Measurements from ENCODE around the gene WNK2.

WNK2 gene

DNA sequence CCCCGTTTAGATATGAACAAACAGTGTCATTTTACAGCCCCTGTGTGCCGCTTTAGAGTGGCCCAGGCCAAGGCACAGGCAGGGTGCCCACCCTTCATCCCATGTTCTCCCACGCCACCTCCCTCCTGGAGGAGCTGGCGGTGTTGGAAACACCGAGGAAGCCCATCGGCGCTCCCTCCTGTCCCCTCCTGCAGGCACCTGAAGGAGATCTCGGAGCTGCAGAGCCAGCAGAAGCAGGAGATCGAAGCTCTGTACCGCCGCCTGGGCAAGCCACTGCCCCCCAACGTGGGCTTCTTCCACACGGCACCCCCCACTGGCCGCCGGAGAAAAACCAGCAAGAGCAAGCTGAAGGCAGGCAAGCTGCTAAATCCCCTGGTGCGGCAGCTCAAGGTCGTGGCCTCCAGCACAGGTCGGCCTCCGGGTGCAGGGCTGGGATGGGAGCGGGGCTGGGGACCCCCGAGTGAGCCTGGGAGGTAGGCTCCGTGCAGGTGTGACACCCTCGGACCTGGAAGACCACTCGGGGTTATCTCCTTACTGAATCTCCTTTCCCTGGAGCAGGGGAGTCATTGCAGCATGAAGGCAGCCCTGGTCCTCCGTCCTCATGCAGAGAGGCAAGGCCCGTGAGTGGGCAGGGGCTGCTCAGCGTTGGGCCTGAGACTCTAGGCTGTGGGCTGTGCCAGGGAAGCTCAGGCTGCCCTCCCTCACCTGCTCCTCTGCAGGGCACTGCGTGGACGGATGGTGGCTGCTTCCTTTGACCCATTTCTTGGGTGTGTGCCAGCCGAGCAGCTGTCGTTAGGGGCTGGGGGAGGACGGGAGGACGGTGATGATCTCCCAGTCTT, 113.9 kb downstream of the WNK2 start:
- no peak for DNase-seq

DNA sequence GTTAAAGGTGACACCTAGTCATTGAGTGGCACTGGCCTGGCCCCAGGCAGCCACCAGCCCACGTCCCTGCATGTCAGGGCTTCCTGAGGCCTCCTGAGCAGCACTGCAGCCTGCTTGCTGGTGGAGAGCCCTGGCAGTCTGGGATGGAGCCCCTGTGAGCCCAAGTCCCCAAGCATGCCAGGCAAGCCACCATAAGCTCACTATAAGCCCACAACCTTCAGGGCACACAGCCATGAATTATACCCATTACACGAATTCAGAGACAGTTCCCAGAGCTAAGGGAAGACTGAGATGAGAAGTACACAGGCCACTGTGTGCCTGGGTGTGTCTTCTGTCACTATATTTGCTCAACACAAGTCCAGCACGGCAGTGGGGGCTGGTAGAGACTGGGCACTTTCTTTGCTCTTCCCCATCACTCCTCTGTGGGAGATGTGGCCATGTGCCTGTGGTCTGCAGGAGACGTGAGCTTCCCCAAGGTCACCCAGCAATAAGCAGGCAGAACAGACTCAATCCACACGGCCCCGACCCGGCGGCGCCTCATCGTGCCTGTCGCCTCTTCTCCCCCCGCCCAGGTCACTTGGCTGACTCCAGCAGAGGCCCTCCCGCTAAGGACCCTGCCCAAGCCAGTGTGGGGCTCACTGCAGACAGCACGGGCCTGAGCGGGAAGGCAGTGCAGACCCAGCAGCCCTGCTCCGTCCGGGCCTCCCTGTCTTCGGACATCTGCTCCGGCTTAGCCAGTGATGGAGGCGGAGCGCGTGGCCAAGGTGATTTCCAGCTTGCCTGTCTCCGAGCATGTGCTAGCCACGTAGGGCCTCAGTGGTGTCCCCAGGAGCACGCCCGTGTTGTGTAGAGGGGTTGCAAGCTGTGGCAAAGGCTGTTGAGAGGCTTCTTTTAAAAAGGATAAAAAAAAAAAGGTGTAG, 114.8 kb downstream of the WNK2 start:
- no peak for DNase-seq

DNA sequence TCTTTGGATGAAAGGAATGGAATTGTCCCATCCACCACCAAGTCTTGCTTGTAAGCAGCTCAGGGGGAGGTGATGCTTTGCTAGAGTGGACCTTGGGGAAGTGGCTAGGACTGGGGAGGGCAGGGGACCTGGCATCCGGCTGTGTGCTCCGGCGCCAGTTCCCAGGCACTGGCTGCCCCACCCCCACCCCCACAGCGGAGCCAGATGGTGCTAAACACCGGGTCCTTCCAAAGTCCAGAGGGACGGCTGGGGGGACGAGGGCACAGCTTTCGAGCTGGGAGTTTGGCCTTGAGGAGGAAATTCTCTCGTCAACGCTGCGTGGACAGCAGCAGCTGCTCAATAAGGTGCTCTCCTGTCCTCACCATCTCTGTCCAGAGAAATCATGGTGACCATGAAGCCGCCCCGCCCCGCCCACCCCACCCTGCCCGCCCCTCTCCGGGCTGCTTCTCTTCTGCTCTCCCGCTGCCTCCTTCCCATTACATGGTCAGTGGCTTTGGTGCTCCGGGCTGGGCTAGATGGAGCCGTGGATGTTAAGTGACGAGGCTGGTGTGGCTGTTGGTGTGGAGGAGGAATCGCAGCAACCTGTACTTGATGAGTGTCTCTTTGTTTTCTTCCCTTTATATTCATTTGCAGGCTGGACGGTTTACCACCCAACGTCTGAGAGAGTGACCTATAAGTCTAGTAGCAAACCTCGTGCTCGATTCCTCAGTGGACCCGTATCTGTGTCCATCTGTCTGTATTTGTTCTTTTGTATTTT, 115.7 kb downstream of the WNK2 start:
- DNase-seq: no peak

GRCh38 chr9:93300175-93300572, 116.2 kb downstream of the WNK2 start:
- DNase-seq: no peak

DNA sequence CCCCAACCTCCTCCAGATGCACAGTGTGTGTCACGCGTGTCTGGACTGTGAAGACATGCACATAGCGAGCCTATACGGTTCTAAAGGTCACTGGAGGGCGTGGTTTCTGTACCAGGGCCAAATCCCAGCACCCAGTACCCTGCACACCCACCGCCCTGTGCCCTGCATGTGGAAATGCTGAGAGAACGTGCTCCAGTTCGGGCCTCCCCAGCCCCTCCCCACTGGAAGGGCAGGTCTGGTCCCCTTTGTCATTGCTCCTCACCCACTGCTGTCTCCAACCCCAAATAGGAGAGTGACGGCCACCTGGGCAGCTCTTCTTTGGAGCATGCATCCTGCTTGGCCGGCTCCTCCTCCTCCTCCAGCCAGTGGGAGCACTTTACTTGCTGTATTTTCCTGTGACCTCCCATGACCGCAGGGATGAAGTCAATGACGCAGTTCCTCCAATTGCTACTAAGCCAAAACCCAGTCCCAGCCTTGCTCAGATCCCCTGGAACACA, 116.7 kb downstream of the WNK2 start:
- DNase-seq: no peak

GRCh38 chr9:93301291-93301811, 117.4 kb downstream of the WNK2 start:
- DNase-seq: no peak

DNA sequence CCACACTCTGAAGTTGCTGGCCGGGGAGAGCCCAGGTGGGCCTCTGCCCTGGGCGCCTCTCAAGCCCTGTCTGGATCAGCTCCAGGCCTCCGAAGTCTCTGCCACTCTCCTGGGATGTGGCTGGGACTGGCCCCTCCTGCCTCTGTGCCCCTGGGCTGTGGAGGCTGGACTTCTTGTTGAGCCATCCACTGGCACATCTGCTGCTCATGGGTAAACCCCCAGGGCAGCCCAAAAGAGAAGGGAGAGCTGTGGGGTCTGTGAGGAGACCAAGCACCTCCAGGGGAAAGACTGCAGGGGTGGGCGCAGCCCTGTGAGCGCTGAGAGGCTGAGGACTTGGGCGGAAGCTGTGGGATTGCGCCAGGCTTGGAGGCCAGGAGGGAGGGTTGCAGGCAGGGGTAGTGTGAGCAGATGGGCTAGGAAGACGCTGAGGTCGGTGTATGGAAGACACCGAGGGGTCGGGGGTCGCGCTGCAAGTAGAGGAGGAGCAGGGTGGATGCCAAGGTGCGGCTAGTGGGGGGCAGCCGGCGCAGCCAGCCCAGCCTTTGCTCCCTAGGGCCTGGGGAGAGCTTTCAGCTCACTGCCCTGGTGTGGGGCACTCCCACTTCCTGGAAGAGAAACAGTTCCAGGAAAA, 118.1 kb downstream of the WNK2 start:
- no peak for DNase-seq

GRCh38 chr9:93302586-93303257, 118.8 kb downstream of the WNK2 start:
- peak; percentile 70 for DNase-seq

GRCh38 chr9:93303258-93303771, 119.4 kb downstream of the WNK2 start:
- DNase-seq: no peak

DNA sequence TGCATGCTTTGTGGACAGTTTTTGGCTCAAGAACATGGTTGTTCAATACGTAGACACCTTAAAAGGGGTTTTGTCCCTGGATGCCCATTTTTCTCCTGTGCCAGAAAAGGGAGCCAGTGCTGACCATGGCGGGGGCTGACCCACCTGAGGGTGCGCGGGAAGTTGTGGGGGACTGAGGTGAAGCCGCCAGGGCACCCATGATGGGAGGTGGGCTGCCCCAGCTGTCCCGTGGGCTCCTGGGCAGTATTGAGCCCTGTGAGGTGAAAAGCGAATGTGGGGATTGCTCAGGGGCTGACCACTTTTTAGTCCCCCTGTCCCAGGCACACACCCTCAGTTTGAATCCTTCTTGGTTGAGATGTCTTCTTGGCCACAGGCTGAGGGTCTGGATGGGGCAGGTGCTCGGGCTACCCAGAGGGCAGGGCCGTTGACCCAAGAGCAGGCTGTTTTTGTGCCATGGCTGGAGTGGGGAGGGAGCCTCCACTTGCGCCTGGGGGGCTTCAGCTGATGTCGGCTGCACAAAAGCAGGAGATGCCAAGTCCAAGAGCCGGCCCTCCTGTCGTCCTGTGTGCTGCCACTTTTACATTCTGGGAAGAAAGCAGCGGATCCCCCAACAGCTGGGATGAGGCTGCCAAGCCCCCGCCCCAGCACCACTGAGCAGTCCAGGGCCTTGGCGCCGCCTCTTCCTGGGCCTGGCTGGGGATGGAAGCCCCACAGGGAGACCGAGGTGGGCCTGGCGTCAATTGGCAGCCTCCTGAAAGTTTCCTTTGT, 120.1 kb downstream of the WNK2 start:
- no peak for DNase-seq

GRCh38 chr9:93304574-93305496, 120.9 kb downstream of the WNK2 start:
- DNase-seq: peak; percentile 13

DNA sequence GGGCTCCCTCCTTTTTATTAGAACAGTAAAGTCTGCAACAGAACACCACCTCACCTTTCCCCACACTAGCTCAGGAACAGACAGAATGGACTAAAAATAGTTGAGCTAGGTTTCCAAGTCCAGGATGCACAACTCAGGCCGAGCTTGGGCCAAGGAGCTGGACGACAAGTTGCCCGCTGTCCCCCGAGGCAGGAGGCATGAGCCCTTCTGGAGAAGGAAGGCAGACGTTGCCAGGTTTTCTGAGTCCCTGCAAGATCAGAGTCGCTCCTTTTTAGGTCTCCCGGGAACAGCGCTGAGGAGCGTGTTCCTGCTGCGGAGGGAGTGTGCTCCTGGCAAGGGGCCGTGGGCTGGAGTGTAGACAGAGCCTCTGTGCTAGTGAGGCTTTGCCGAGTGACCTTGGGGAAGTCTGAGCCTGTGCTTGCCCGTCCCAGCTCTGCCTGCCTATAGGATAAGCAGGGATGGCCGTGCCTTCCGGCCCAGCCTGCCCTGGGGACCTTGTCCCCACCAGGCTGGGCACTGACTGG, 121.6 kb downstream of the WNK2 start:
- DNase-seq: no peak

- DNase-seq: no peak
Observed at GRCh38 chr9:93306081-93306480, 122.1 kb downstream of the WNK2 start.

DNA sequence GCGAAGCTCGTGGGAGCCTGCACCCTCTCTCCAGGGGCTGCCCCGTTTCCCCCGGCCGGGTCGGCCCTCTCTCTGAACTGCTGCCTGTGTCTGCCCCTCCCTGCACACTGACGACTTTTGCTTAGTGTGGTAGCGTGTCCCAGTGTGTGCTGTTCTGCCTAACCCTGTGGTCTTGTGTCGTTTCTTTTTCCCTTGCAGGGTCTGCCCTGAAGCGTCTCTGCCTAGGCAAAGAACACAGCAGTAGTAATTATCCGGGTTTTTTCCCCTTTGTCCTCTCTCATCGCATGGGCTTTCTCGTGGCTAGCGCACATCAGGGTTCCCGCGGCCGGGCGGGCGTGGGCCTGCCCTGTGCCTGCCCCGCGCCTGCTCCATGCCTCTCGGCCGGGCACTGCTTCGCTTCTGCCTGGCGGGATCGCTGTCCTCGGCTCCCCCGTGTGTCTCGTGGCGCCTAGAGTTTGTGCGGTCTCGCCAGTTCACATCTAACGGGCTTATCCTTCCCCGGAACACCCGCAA, 122.7 kb downstream of the WNK2 start:
- DNase-seq: no peak

DNA sequence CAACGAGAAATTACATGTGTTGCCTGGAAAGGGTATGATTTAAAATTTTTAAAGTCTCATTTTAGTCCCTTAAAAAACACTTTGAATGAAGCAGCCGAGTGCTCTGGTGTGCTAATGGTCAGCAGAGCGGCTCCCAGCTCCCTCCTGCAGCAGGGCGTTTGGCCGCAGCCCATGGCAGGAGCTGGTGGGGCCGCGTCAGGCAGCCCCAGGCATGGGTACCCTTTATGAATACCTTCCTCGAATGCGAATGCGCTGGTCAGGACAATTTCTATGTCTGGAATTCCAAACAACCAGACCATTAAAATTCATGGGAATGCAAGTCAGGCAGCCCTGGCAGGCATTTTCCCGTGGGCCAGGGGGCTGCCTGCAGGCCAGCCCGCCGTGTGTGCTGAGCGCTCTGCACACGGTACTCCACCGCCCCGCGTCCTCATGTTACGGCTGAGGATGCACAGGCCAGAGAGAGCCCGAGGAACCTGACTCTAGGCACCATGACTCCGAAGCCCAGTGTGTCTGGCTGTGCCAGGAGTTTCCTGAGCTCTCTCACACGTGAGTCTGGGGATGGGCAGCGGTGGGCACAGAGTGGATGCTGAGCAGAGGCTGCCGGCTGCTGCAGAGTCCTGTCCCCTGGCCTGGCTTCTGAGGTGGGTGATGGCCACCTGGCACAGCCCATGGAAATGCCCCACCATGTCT, 123.7 kb downstream of the WNK2 start:
- no peak for DNase-seq

- no peak for DNase-seq
Observed at GRCh38 chr9:93308158-93308602, 124.2 kb downstream of the WNK2 start.

GRCh38 chr9:93308676-93309075, 124.7 kb downstream of the WNK2 start:
- no peak for DNase-seq

DNA sequence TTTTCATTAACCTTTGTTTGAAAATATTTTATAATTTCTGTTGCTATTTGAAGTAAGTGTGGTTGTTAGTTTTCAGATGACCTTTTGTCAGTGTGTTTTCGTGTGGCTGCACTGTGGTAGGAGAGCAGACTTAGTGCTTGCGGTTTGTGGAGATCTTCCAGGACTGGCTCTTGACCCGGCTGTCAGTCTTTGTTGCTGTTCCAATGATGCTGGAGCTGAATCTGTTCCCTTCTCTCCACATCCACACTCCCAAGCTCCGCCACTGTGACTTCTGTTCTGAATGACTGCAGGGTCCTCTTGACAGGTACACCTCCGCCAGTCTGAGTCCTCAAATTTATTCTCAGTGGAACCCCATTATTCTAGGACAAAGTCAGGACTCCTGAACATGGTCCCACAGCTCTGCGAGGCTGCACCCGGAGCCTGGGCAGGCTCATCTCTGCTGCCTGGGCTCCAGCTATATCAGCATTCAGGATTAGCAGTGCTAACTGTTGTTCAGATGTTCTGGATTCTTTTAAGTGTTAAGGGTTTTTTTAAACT, 126.0 kb downstream of the WNK2 start:
- DNase-seq: no peak

Data from CD4-positive, alpha-beta T cell treated with Interleukin-17A for 1 hour (primary cell).